Activated T-helper 2 cell treated with anti-CD3 and anti-CD28 coated beads, Interferon-gamma antibody, Interleukin-2, Interleukin-4, amounts not matched to agents 10 μg/mL and 5 μg/mL and 100 μg/mL, durations not matched to agents 14 hours and 24 hours and 36 hours (primary cell): ENCODE data around the gene SLC25A42. TPM values are rescaled to one million over a fixed set of nuclear protein-coding genes. Genes with fewer than 3 reads are reported as not detected.

Source experiments
- DNase-seq: peaks from one replicate; pipeline ENCODE4 v3.0.0; 2021; ENCODE audit warnings: low spot score
- H3K27ac Mint-ChIP-seq: one replicate; pipeline ENCODE4 v1.8.0; 2021; ENCODE audit warnings: mixed read lengths
- H3K27me3 Mint-ChIP-seq: one replicate; pipeline ENCODE4 v1.8.0; 2021; ENCODE audit warnings: low read depth, mixed read lengths
- H3K36me3 Mint-ChIP-seq: one replicate; pipeline ENCODE4 v1.8.0; 2021; ENCODE audit warnings: low read depth, mixed read lengths
- H3K4me1 Mint-ChIP-seq: one replicate; pipeline ENCODE4 v1.8.0; 2021; ENCODE audit warnings: low read depth, mixed read lengths
- H3K4me3 Mint-ChIP-seq: one replicate; pipeline ENCODE4 v1.8.0; 2021; ENCODE audit warnings: low read depth, mild to moderate bottlenecking, moderate library complexity, mixed read lengths
- H3K9me3 Mint-ChIP-seq: one replicate; pipeline ENCODE4 v1.8.0; 2021; ENCODE audit warnings: mixed read lengths
- intact Hi-C: fragments of 100-400 bp; cut with micrococcal nuclease; formaldehyde crosslinking; loops from one replicate; pipeline ENCODE4 v1.15.1; 2023
- total RNA-seq: library from RNA; stranded (reverse); gene quantifications from 2 replicates; pipeline ENCODE4 v1.2.3, GENCODE V29; 2022

The SLC25A42 gene
- total RNA-seq, 1 donor from 2014 or later: 9.1 TPM

DNA sequence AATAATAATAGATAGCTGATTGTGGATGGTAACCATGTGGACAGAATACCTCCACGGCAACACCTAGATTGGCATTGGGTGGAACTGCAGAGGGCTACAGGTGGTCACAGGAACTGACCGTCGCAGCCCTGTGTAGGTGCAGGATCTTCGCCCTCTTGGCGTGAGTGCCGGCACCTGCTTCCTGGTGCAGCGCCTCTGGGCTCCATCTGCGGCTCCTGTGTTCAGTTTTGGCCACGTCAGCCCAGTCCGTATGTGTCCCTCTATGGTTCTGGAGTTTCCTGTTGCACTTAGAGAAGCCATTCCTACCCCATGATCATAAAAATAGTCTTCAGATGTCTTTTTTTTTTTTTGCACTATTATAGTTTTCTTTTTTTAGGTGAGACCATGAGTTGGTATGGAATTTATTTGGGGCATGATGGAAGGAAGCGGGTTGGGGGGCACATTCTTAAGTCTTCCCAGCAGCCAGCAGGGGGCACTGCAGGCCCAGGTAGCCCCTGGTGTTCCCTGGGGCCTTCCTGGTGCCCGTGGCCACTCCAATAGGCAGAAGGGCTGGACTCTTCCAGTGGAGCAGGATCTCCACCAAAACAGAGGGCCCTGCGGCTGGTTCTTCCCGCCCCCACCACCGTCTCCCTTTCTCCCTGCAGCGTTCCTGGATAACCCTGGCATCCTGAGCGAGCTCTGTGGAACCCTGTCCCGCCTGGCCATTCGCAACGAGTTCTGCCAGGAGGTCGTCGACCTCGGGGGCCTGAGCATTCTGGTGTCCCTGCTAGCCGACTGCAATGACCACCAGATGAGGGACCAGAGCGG is 10.1 kb upstream of the SLC25A42 start:
- no peaks in the 10 kb centered on the region for H3K9me3 Mint-ChIP-seq
- H3K36me3 Mint-ChIP-seq: peaks cover 41% of the 10 kb centered on the region
- no peak overlapping the region for H3K4me3 Mint-ChIP-seq
- H3K27me3 Mint-ChIP-seq: no peaks in the 10 kb centered on the region
- H3K27ac Mint-ChIP-seq: no peak overlapping the region
- no peak for DNase-seq
- intact Hi-C loops: no loop called here
- no peaks in the 10 kb centered on the region for H3K4me1 Mint-ChIP-seq

- H3K4me3 Mint-ChIP-seq: no peak overlapping the region
- H3K27ac Mint-ChIP-seq: no peak overlapping the region
- H3K9me3 Mint-ChIP-seq: no peaks in the 10 kb centered on the region
- H3K4me1 Mint-ChIP-seq: no peaks in the 10 kb centered on the region
- intact Hi-C loops: no loop called here
- H3K36me3 Mint-ChIP-seq: peaks cover 44% of the 10 kb centered on the region
- H3K27me3 Mint-ChIP-seq: no peaks in the 10 kb centered on the region
- DNase-seq: no peak
Observed at GRCh38 chr19:19054315-19054938, 9.4 kb upstream of the SLC25A42 start.

- Mint-ChIP-seq H3K36me3 (peaks cover 49% of the 10 kb centered on the region), H3K27ac (no peak overlapping the region), H3K27me3 (no peaks in the 10 kb centered on the region), H3K4me3 (no peak overlapping the region), H3K4me1 (no peaks in the 10 kb centered on the region), H3K9me3 (no peaks in the 10 kb centered on the region)
- intact Hi-C loops: no loop called here
- no peak for DNase-seq
Observed at GRCh38 chr19:19054939-19055440, 8.8 kb upstream of the SLC25A42 start.

DNA sequence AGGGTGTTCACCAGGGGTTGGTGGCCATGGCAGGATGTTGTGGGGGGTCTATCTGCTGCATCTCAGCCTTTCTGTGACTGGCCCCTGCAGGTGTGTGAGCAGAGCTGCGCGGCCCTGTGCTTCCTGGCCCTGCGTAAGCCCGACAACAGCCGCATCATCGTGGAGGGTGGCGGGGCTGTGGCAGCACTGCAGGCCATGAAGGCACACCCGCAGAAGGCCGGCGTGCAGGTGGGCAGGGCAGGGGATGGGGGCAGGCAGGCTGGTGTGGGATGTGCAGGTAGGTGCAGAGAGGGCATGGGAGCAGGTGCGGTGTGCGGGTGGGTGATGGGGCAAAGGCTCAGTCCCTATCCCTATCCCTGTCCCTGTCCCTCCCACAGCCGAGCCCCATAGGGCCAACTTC is 8.1 kb upstream of the SLC25A42 start:
- Mint-ChIP-seq H3K27me3 (no peaks in the 10 kb centered on the region), H3K4me3 (no peak overlapping the region), H3K4me1 (no peaks in the 10 kb centered on the region), H3K9me3 (no peaks in the 10 kb centered on the region), H3K36me3 (peaks cover 47% of the 10 kb centered on the region), H3K27ac (no peak overlapping the region)
- no peak for DNase-seq
- intact Hi-C loops: no loop called here

DNA sequence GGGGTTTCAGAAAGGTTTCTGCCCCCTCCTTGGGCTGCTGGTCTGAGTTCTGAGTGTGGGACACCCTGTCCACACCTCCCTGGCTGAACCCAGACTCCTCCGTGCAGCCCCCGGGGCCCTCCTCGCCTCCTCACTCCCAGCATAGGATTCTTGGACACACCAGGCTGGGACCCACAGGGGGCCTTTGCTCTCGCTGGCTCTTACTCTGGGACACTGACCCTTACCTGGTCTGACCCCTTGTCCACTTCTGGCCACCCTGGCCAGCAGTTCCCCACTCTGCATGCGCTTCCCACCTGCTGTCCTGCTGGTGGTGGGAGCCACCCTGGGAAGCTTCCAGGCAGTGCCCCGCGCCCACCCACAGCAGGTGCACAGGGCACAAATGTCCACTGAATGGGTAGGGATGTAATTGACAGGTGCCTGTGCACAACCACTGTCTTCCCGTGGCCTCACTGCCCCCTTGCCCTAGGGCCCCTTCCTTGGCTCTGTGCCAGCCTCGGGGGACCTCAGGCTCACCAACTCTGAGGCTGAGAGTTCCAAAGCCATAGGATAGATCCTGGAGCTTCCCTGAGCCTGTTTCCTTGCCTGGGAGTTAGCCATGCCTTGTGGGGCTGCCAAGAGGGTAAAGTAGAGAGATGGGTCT is 7.0 kb upstream of the SLC25A42 start:
- intact Hi-C loops: no loop called here
- DNase-seq: no peak
- no peak overlapping the region for H3K4me3 Mint-ChIP-seq
- H3K27me3 Mint-ChIP-seq: no peaks in the 10 kb centered on the region
- H3K9me3 Mint-ChIP-seq: no peaks in the 10 kb centered on the region
- peaks cover 40% of the 10 kb centered on the region for H3K36me3 Mint-ChIP-seq
- H3K27ac Mint-ChIP-seq: no peak overlapping the region
- no peaks in the 10 kb centered on the region for H3K4me1 Mint-ChIP-seq

DNA sequence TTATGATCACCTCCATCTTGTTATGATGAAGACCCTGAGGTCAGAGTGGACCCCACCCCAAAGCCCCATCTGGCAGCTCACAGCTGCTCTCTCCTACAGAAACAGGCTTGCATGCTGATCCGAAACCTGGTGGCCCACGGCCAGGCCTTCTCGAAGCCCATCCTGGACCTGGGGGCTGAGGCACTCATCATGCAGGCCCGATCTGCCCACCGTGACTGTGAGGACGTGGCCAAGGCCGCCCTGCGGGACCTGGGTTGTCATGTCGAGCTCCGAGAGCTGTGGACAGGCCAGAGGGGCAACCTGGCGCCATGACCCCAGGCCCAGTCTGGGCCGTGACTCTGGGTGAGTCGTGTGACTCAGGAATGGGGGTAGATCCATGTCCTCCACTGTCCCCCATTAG is 6.5 kb upstream of the SLC25A42 start:
- intact Hi-C loops: no loop called here
- Mint-ChIP-seq H3K27ac (no peak overlapping the region), H3K4me3 (no peak overlapping the region), H3K9me3 (no peaks in the 10 kb centered on the region), H3K4me1 (peaks cover 2% of the 10 kb centered on the region), H3K27me3 (no peaks in the 10 kb centered on the region), H3K36me3 (peaks cover 38% of the 10 kb centered on the region)
- no peak for DNase-seq

DNA sequence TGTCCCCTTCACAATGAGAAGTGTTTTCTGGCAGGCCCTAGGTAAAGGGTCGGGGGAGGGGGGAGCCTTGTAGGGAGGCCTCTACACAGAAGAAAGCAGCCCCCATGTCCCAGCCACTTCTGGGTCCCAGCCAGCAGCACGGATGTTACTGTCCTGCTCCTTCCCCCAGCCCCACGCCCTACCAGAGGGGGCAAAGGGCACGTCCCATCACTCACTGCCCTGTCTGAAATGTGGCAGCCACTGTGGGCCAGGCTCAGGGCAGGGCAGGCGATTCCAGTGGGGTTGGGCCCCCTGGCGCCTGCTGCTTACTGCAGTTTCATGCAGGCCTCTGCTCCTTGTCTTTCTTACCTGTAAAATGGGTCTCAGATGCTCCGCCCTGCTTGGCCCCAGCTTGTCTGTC is 6.1 kb upstream of the SLC25A42 start:
- Mint-ChIP-seq H3K4me3 (no peak overlapping the region), H3K36me3 (peaks cover 40% of the 10 kb centered on the region), H3K9me3 (no peaks in the 10 kb centered on the region), H3K4me1 (peaks cover 6% of the 10 kb centered on the region), H3K27me3 (no peaks in the 10 kb centered on the region), H3K27ac (no peak overlapping the region)
- intact Hi-C loops: no loop called here
- no peak for DNase-seq

DNA sequence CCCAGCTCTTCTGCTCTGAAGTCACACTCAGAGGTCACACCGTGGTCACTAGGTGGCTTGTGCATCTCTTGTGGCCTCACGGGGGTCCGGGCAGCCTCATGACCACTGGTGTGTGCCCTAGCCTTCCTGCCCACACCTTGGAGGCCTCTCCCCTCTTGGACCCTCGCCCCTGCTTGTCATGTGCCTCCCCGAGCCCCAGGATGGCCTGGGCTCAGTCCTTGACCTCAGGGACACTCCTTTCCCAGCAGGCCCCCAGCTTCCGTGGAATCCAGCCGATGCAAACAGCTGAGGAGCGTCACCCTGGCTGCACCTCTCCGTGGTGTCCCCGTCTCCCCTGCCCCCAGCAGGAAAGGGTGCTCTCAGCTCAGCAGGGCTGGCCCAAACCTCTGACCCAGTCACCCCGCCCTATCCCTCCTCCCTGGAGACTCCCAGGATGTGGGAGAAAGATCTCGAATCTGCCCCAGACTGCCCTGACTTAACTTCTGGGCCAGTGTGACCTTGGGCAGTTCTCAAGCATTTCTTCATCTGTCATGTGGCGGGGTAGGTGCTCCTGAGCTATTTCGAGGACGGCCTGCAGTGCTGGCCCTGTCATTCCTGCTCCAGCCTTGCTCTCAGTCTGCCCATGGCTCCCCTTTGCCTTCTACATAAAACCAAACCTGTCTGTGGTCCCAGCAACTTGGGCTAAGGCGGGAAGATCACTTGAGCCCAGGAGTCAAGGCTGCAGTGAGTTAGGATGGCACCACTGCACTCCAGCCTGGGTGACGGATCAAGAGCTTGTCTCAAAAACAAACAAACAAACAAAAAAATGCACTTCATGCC is 4.6 kb upstream of the SLC25A42 start:
- no peak for DNase-seq
- Mint-ChIP-seq H3K4me3 (no peak overlapping the region), H3K36me3 (peaks cover 31% of the 10 kb centered on the region), H3K27ac (no peak overlapping the region), H3K4me1 (peaks cover 9% of the 10 kb centered on the region), H3K27me3 (no peaks in the 10 kb centered on the region), H3K9me3 (no peaks in the 10 kb centered on the region)
- intact Hi-C loops: no loop called here

GRCh38 chr19:19059837-19060611 is 3.8 kb upstream of the SLC25A42 start:
- peaks cover 25% of the 10 kb centered on the region for H3K36me3 Mint-ChIP-seq
- no peaks in the 10 kb centered on the region for H3K9me3 Mint-ChIP-seq
- intact Hi-C loops: no loop called here

GRCh38 chr19:19061506-19061905 is 2.3 kb upstream of the SLC25A42 start:
- Mint-ChIP-seq H3K4me1 (peaks cover 19% of the 10 kb centered on the region), H3K27me3 (no peaks in the 10 kb centered on the region), H3K9me3 (no peaks in the 10 kb centered on the region), H3K4me3 (no peak overlapping the region), H3K36me3 (peaks cover 17% of the 10 kb centered on the region), H3K27ac (no peak overlapping the region)
- no peak for DNase-seq
- intact Hi-C loops: no loop called here

More at GRCh38 chr19:19059837-19060611, 3.8 kb upstream of the SLC25A42 start:
- DNase-seq: no peak
- H3K4me3 Mint-ChIP-seq: no peak overlapping the region
- no peak overlapping the region for H3K27ac Mint-ChIP-seq
- no peaks in the 10 kb centered on the region for H3K27me3 Mint-ChIP-seq
- peaks cover 15% of the 10 kb centered on the region for H3K4me1 Mint-ChIP-seq

GRCh38 chr19:19062454-19063182 is 1.2 kb upstream of the SLC25A42 start:
- no peaks in the 10 kb centered on the region for H3K9me3 Mint-ChIP-seq
- H3K4me1 Mint-ChIP-seq: peaks cover 25% of the 10 kb centered on the region
- no peak for DNase-seq
- intact Hi-C loops: loop anchor here (2.0 kb wide), 1 partner anchor 30 kb away; the partner anchor contains the start of genes ARMC6 and SUGP2
- H3K36me3 Mint-ChIP-seq: peaks cover 17% of the 10 kb centered on the region
- no peaks in the 10 kb centered on the region for H3K27me3 Mint-ChIP-seq
- H3K27ac Mint-ChIP-seq: peak overlapping the region; percentile 67
- H3K4me3 Mint-ChIP-seq: peak overlapping the region; percentile 88
